Naive B cell (primary cell): ENCODE results near the gene PUS1. TPM values are rescaled to one million over a fixed set of nuclear protein-coding genes. Genes with fewer than 3 reads are reported as not detected.
"Not testable (repeated sequence)": the region's sequence is repeated elsewhere in the genome, so short reads cannot be mapped to it uniquely, and the experiment has no call there.

Experiments used
- ATAC-seq, 2 donors: fragments of 150-1000 bp; cut with Tn5 transposase; 2 replicates each; pipeline ENCODE4 v1.10.0; 2021; ENCODE audit warnings: low read depth in 2 of 2, mild to moderate bottlenecking in 2 of 2, moderate library complexity in 2 of 2
- DNase-seq: peaks from one replicate; pipeline ENCODE4 v3.0.0; 2022
- H3K27ac Mint-ChIP-seq, 6 donors: one replicate each; pipeline ENCODE4 v1.8.0; 2020 to 2022; ENCODE audit warnings: mild to moderate bottlenecking in 6 of 6, mixed read lengths in 6 of 6, moderate library complexity in 5 of 6, inconsistent platforms in 2 of 6
- H3K27me3 Mint-ChIP-seq, 3 donors: one replicate each; pipeline ENCODE4 v1.8.0; 2021 to 2022; ENCODE audit warnings: mixed read lengths in 3 of 3, mild to moderate bottlenecking in 1 of 3
- H3K36me3 Mint-ChIP-seq, 2 donors: one replicate each; pipeline ENCODE4 v1.8.0; 2020 to 2022; ENCODE audit warnings: mixed read lengths in 2 of 2, inconsistent platforms in 1 of 2, mild to moderate bottlenecking in 1 of 2
- H3K4me1 Mint-ChIP-seq, 3 donors: one replicate each; pipeline ENCODE4 v1.8.0; 2020 to 2022; ENCODE audit warnings: mixed read lengths in 3 of 3, inconsistent platforms in 1 of 3, mild to moderate bottlenecking in 1 of 3, moderate library complexity in 1 of 3
- H3K4me3 Mint-ChIP-seq, 8 donors: one replicate each; pipeline ENCODE4 v1.8.0; 2020 to 2022; ENCODE audit warnings: mild to moderate bottlenecking in 8 of 8, mixed read lengths in 8 of 8, moderate library complexity in 8 of 8, inconsistent platforms in 2 of 8
- H3K9me3 Mint-ChIP-seq, 7 donors: one replicate each; pipeline ENCODE4 v1.8.0; 2020 to 2022; ENCODE audit warnings: mixed read lengths in 7 of 7, mild to moderate bottlenecking in 5 of 7, inconsistent platforms in 2 of 7, moderate library complexity in 1 of 7
- polyA plus RNA-seq, 6 donors: library from polyadenylated mRNA; unstranded; fragments of 300-500 nt; fragmentation: Illumina TruSeq; gene quantifications; one replicate each; pipeline ENCODE4 v1.2.3, GENCODE V29; 2021; ENCODE audit warnings: low read depth in 6 of 6

Gene PUS1
- polyA plus RNA-seq, 6 donors from 2014 or later = 9.7 to 43.2 (median 22.5) TPM

- H3K9me3 Mint-ChIP-seq = no peaks in the 10 kb centered on the region
- ATAC-seq (no peak), DNase-seq (no peak)
- H3K36me3 Mint-ChIP-seq = peaks cover 0 to 6% of the 10 kb centered on the region in 2 donors
- H3K27me3 Mint-ChIP-seq = no peaks in the 10 kb centered on the region
- H3K27ac Mint-ChIP-seq = no peak overlapping the region
- no peak overlapping the region for H3K4me3 Mint-ChIP-seq
- H3K4me1 Mint-ChIP-seq = peaks cover 5 to 14% (median 8%) of the 10 kb centered on the region in 3 donors
Observed at GRCh38 chr12:131942671-131943070, 13.6 kb downstream of the PUS1 start.

- Mint-ChIP-seq H3K4me3 (peak overlapping the region in 1 of 8 donors; percentile 9), H3K36me3 (peaks cover 0 to 6% of the 10 kb centered on the region in 2 donors), H3K27me3 (no peaks in the 10 kb centered on the region), H3K4me1 (peaks cover 10 to 21% (median 13%) of the 10 kb centered on the region in 3 donors), H3K27ac (no peak overlapping the region), H3K9me3 (no peaks in the 10 kb centered on the region)
- no peak for DNase-seq
- ATAC-seq = no peak
Observed at GRCh38 chr12:131943389-131943788, 14.3 kb downstream of the PUS1 start.

DNA sequence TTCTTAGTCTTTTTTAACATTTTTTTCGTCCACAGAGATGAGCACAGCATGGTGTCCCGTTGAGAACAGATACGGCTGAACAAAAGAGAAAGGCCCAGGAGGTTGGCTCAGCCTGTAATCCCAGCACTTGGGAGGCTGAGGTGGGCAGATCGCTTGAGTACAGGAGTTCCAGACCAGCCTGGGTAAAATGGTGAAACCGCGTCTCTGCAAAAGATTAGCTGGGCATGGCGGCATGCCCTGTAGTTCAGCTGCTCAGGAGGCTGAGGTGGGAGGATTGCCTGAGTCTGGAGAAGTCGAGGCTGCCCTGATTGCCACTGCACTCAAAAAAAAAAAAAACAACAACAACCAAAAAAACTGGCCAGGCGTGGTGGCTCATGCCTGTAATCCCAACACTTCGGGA lies 14.8 kb downstream of the PUS1 start:
- H3K4me1 Mint-ChIP-seq = peaks cover 14 to 25% (median 14%) of the 10 kb centered on the region in 3 donors
- H3K27me3 Mint-ChIP-seq = no peaks in the 10 kb centered on the region
- DNase-seq (no peak), ATAC-seq (no peak)
- peak overlapping the region in 1 of 6 donors; percentile 75 for H3K27ac Mint-ChIP-seq
- no peak overlapping the region for H3K4me3 Mint-ChIP-seq
- H3K36me3 Mint-ChIP-seq = peaks cover 0 to 6% of the 10 kb centered on the region in 2 donors
- H3K9me3 Mint-ChIP-seq = no peaks in the 10 kb centered on the region

GRCh38 chr12:131944601-131945251 lies 15.7 kb downstream of the PUS1 start:
- no peaks in the 10 kb centered on the region for H3K27me3 Mint-ChIP-seq
- H3K9me3 Mint-ChIP-seq = no peaks in the 10 kb centered on the region
- H3K4me1 Mint-ChIP-seq = peaks cover 13 to 25% (median 14%) of the 10 kb centered on the region in 3 donors
- ATAC-seq = no peak
- H3K27ac Mint-ChIP-seq = peak overlapping the region in 1 of 6 donors; percentile 31
- H3K36me3 Mint-ChIP-seq = peaks cover 0 to 6% of the 10 kb centered on the region in 2 donors
- peak overlapping the region in 1 of 8 donors; percentile 66 for H3K4me3 Mint-ChIP-seq
- DNase-seq = no peak

DNA sequence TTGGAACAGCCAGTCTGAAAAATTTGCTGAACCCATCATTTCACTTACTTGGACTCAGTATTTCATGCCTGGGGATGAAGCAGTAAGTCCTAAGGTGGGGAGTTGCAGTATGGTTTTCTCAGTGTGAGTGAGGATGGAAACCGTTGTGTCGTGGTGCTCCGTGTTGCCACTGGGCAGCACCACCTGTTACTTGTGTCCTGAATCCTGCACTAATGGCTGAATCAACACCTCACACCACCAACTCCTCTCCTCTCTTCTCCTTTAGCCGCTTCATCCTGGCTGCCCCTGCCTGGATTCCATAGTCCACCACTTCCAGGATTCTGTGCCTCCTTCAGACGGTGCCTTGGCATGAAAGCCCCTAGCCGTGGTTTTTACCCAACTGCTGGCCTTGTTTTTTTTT lies 17.7 kb downstream of the PUS1 start:
- no peak for ATAC-seq
- DNase-seq = no peak
- H3K9me3 Mint-ChIP-seq = no peaks in the 10 kb centered on the region
- H3K27ac Mint-ChIP-seq = peak overlapping the region in 1 of 6 donors; percentile 39
- H3K4me3 Mint-ChIP-seq = no peak overlapping the region
- peaks cover 0 to 6% of the 10 kb centered on the region in 2 donors for H3K36me3 Mint-ChIP-seq
- no peaks in the 10 kb centered on the region for H3K27me3 Mint-ChIP-seq
- H3K4me1 Mint-ChIP-seq = peaks cover 14 to 24% (median 23%) of the 10 kb centered on the region in 3 donors

DNA sequence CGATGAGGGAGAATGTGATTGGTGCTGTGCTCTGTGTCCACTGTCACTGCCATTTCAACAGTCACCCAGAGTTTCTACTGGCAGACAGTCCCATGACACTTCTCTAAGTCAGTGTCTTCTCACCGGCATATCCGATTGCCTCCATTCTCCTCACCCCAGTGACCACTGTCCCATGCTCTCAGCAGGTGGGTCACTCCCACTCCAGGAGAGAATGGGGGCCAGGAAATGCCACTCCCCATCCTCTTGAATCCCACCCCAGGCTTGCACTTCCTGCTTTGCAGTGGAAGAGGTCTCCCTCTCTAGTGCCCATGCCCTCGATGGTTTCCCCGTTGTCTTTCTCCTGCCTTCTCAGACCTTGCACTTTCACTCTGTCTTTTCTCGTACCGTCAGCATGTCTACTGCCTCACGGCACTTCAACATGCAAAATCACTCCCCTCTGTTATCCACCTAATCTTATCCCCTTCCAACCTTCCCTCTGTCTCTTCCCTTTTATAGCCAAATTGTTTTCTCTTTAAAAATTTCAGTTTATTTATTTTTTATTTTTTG lies 18.5 kb downstream of the PUS1 start:
- Mint-ChIP-seq H3K27me3 (no peaks in the 10 kb centered on the region), H3K4me1 (peaks cover 14 to 26% (median 25%) of the 10 kb centered on the region in 3 donors), H3K27ac (peak overlapping the region in 4 of 6 donors; percentile 39 to 86 (median 70)), H3K4me3 (peak overlapping the region in 1 of 8 donors; percentile 93), H3K36me3 (peaks cover 0 to 6% of the 10 kb centered on the region in 2 donors), H3K9me3 (no peaks in the 10 kb centered on the region)
- ATAC-seq (no peak), DNase-seq (no peak)

- no peak for ATAC-seq
- Mint-ChIP-seq H3K36me3 (peaks cover 0 to 6% of the 10 kb centered on the region in 2 donors), H3K9me3 (no peaks in the 10 kb centered on the region), H3K27me3 (no peaks in the 10 kb centered on the region), H3K4me3 (peak overlapping the region in 4 of 8 donors; percentile 79 to 93 (median 88)), H3K4me1 (peaks cover 19 to 32% (median 29%) of the 10 kb centered on the region in 3 donors), H3K27ac (peak overlapping the region in 5 of 6 donors; percentile 28 to 93 (median 86))
- DNase-seq = no peak
Observed at GRCh38 chr12:131948166-131948712, 19.2 kb downstream of the PUS1 start.

- H3K4me3 Mint-ChIP-seq = peak overlapping the region; percentile 73 to 93 (median 86)
- H3K27ac Mint-ChIP-seq = peak overlapping the region; percentile 84 to 96 (median 92)
- not testable (repeated sequence) for DNase-seq, H3K9me3 Mint-ChIP-seq, H3K36me3 Mint-ChIP-seq, H3K27me3 Mint-ChIP-seq, ATAC-seq
- H3K4me1 Mint-ChIP-seq = peaks cover 21 to 35% (median 35%) of the 10 kb centered on the region in 3 donors
Observed at GRCh38 chr12:131948713-131949430, 19.8 kb downstream of the PUS1 start.

GRCh38 chr12:131949431-131950181 lies 20.5 kb downstream of the PUS1 start, which contains the start of gene EP400:
Gene EP400, plus strand, starts transcription at chr12:131949942. Its CDS starts 10,678 bp downstream, at chr12:131960620.
- DNase-seq (peak; percentile 91), ATAC-seq (peak; percentile 90 to 91)
- Mint-ChIP-seq H3K36me3 (peaks cover 0 to 6% of the 10 kb centered on the region in 2 donors), H3K27me3 (no peaks in the 10 kb centered on the region), H3K4me3 (peak within 1 kb of the TSS; percentile 84 to 96 (median 91)), H3K9me3 (no peaks in the 10 kb centered on the region), H3K27ac (peak within 1 kb of the TSS; percentile 84 to 96 (median 92)), H3K4me1 (peaks cover 21 to 42% (median 36%) of the 10 kb centered on the region in 3 donors)

- peaks cover 16 to 46% (median 35%) of the 10 kb centered on the region in 3 donors for H3K4me1 Mint-ChIP-seq
- H3K27me3 Mint-ChIP-seq = no peaks in the 10 kb centered on the region
- H3K27ac Mint-ChIP-seq = peak overlapping the region; percentile 75 to 93 (median 88)
- DNase-seq (peak; percentile 26), ATAC-seq (peak; percentile 8 to 11)
- H3K4me3 Mint-ChIP-seq = peak overlapping the region; percentile 84 to 96 (median 91)
- no peaks in the 10 kb centered on the region for H3K9me3 Mint-ChIP-seq
- peaks cover 0 to under 1% of the 10 kb centered on the region in 2 donors for H3K36me3 Mint-ChIP-seq
Observed at GRCh38 chr12:131950182-131950913, 21.3 kb downstream of the PUS1 start.

DNA sequence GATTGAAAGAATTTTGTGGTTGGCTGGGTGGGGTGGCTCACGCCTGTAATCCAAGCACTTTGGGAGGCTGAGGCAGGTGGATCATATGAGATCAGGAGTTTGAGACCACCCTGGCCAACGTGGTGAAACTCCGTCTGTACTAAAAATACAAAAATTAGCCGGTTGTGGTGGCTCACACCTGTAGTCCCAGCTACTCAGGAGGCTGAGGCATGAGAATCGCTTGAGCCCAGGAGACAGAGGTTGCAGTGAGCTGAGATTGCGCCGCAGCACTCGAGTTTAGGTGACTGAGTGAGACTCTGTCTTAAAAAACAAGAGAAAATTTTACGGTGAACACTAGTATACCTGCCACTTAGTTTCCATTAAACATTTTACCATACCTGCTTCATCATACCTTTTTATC lies 24.7 kb downstream of the PUS1 start:
- H3K27me3 Mint-ChIP-seq, ATAC-seq, DNase-seq, H3K9me3 Mint-ChIP-seq, H3K36me3 Mint-ChIP-seq, H3K27ac Mint-ChIP-seq: not testable (repeated sequence)
- Mint-ChIP-seq H3K4me3 (peak overlapping the region in 1 of 8 donors; percentile 64), H3K4me1 (peaks cover 27 to 62% (median 47%) of the 10 kb centered on the region in 3 donors)

DNA sequence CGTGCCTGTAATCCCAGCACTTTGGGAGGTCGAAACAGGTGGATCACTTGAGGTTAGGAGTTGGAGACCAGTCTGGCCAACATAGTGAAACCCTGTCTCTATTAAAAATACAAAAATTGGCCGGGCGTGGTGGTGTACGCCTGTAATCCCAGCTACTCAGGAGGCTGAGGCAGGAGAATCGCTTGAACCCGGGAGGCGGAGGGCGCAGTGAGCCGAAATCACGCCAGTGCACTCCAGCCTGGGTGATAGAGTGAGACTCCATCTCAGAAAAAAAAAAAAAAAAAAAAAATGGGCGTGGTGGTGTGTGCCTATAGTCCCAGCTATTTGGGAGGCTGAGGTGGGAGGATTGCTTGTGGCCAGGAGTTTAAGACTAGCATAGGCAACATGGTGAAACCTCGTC lies 25.4 kb downstream of the PUS1 start:
- DNase-seq, H3K9me3 Mint-ChIP-seq, H3K27ac Mint-ChIP-seq, H3K4me3 Mint-ChIP-seq, H3K27me3 Mint-ChIP-seq, ATAC-seq, H3K36me3 Mint-ChIP-seq: not testable (repeated sequence)
- peaks cover 33 to 67% (median 53%) of the 10 kb centered on the region in 3 donors for H3K4me1 Mint-ChIP-seq
